Measurements from ENCODE around the gene WSCD2. TPM values are rescaled to one million over a fixed set of nuclear protein-coding genes. Genes with fewer than 3 reads are reported as not detected.

Gene WSCD2
- polyA plus RNA-seq, 1 of the 3 experiments (the other 2 are of a cell fraction), result 0.03 TPM

DNA sequence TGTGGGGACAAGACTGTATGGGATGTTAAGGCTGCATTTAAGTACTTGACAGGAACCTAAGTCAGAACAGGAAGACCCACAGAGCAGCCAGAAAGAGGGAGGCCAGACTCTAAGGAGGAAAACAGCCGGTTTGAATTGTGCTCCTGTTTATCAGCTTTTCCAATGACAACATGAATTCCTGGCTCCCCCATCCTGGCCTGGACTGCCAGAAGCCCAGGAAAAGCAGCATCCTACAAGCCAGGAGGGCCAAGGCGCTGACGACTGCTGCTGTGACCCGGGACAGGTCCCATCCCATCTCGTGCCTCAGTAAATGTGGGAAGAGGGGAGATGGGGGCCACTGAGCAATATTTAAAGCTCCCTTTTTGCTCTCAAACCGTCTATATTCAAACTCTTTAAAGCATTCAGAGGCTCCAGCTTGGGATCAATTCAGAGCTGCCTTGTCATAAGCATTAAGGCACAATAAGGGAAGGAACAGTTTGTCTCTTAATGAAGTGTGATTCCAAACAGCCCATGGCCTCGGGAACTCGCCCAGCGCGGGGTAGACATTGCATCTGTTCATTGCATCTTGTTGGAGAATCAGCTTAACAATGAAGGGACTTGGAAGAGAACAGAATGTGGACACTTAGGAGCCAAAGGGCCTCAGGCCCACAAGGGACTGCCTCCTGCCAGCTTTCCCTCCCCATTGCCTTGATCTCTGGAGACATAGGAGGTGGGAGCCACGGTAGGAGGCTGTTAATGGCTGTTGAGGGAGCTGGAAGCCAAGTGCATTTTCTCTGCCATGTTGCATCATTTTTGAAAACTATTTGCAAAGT, 160.5 kb downstream of the WSCD2 start (continued):
- TF ChIP-seq, protein P1, sequence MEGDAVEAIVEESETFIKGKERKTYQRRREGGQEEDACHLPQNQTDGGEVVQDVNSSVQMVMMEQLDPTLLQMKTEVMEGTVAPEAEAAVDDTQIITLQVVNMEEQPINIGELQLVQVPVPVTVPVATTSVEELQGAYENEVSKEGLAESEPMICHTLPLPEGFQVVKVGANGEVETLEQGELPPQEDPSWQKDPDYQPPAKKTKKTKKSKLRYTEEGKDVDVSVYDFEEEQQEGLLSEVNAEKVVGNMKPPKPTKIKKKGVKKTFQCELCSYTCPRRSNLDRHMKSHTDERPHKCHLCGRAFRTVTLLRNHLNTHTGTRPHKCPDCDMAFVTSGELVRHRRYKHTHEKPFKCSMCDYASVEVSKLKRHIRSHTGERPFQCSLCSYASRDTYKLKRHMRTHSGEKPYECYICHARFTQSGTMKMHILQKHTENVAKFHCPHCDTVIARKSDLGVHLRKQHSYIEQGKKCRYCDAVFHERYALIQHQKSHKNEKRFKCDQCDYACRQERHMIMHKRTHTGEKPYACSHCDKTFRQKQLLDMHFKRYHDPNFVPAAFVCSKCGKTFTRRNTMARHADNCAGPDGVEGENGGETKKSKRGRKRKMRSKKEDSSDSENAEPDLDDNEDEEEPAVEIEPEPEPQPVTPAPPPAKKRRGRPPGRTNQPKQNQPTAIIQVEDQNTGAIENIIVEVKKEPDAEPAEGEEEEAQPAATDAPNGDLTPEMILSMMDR (IDR thresholded peaks at IDR 0.05), result no peak

DNA sequence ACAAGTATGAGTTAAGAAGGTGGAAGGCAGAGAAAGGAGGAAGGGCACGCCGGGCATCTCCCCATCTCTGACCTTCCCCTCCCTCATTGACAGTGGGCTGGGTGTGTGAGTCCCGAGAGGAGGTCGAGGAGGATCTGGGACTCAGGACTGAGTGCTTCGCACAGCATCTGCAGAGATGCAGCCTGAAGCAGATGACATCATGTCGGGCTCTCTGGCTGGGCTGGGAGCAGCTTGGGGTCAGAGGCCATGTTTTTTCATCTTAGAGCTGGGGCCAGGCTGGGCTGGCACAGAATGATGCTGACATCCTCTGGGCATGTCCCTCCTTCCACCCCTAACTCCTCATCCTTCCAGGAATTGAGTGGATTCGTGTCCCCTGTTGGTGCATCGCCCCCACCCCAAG, 166.6 kb downstream of the WSCD2 start:
- Histone ChIP-seq H3K4me3 (ENCODE audit: low read depth in 2 of 2, low read length in 1 of 2) (no peak overlapping the region), H3K9me3 (no peaks in the 10 kb centered on the region), H3K36me3 (replicated peaks in 1 of 2; ENCODE audit: control insufficient read depth in 1 of 2, insufficient read depth in 2 of 2, low read length in 1 of 2) (no peaks in the 10 kb centered on the region), H4K20me1 (ENCODE audit: insufficient read depth) (no peaks in the 10 kb centered on the region), H3K4me1 (ENCODE audit: control insufficient read depth in 1 of 2, insufficient read depth in 2 of 2, low read depth in 1 of 2, low read length in 1 of 2) (peaks cover 0 to 35% of the 10 kb centered on the region in 2 experiments; a peak in 2 of 4 replicates), H3K4me2 (no peak overlapping the region), H3F3A (replicated peaks; ENCODE audit: insufficient read depth) (no peaks in the 10 kb centered on the region), H3K79me2 (ENCODE audit: insufficient read depth) (no peaks in the 10 kb centered on the region), H3K9me2 (no peaks in the 10 kb centered on the region), H2AFZ (ENCODE audit: low read depth) (no peak overlapping the region), H3K27ac (ENCODE audit: low read depth in 2 of 2, low read length in 1 of 2) (peak overlapping the region in 1 of 2 experiments; percentile 40; a peak in 1 of 4 replicates), H3K9ac (no peak overlapping the region), H3K27me3 (ENCODE audit: insufficient read depth) (no peaks in the 10 kb centered on the region)
- no peak for DNase-seq
- WGBS (ENCODE audit: low lambda C conversion rate), result 31% methylated on average over 8 of the region's 8 CpGs
- POLR2A ChIA-PET, result no interaction called here
- no peak for TF ChIP-seq FOXJ3 (CRISPR knock-in tag; IDR thresholded peaks at IDR 0.05)
- TF ChIP-seq MEF2A (IDR thresholded peaks at IDR 0.05; ENCODE audit: borderline replicate concordance, low read depth), result no peak
- no peak for TF ChIP-seq EP300 (IDR thresholded peaks at IDR 0.05; ENCODE audit: borderline replicate concordance in 1 of 2, low read depth in 1 of 2, low read length in 1 of 2)
- no peak for TF ChIP-seq NFIC (IDR thresholded peaks at IDR 0.05; ENCODE audit: borderline replicate concordance)
- TF ChIP-seq TAF1 (IDR thresholded peaks at IDR 0.05; ENCODE audit: borderline replicate concordance, low read depth, low read length), result no peak
- TF ChIP-seq, protein P2, sequence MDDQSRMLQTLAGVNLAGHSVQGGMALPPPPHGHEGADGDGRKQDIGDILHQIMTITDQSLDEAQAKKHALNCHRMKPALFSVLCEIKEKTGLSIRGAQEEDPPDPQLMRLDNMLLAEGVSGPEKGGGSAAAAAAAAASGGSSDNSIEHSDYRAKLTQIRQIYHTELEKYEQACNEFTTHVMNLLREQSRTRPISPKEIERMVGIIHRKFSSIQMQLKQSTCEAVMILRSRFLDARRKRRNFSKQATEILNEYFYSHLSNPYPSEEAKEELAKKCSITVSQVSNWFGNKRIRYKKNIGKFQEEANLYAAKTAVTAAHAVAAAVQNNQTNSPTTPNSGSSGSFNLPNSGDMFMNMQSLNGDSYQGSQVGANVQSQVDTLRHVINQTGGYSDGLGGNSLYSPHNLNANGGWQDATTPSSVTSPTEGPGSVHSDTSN (IDR thresholded peaks at IDR 0.05), result no peak
- TF ChIP-seq SIN3A (IDR thresholded peaks at IDR 0.05; ENCODE audit: borderline replicate concordance, low read depth, low read length), result no peak
- no peak for TF ChIP-seq RCOR1 (IDR thresholded peaks at IDR 0.05; ENCODE audit: low read length)
- TF ChIP-seq TEAD4 (IDR thresholded peaks at IDR 0.05; ENCODE audit: borderline replicate concordance, insufficient read depth), result no peak
- TF ChIP-seq CHD2 (IDR thresholded peaks at IDR 0.05; ENCODE audit: low read length, partially characterized antibody), result no peak
- CTCF ChIA-PET, result interaction anchor here (0.7 to 1.3 kb wide), 2 partner anchors 23 to 58 kb away, joined by 3 read pairs; no protein-coding TSS in a partner anchor

DNA sequence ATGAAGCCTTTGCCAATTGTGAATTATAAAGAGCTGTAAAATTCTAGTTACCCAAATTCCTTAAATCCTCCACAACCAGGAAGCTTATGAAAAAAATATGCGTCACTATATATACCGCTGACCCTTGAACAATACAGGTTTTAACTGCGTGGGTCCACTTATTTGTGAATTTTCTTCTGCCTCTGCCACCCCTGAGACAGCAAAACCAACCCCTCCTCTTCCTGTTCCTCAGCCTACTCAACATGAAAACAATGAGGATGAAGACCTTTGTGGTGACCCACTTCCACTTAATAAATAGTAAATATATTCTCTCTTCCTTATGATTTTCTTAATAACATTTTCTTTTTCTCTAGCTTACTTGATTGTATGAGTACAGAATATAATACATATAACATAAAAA, 167.9 kb downstream of the WSCD2 start:
- Histone ChIP-seq H3K27me3 (ENCODE audit: insufficient read depth) (no peaks in the 10 kb centered on the region), H3K36me3 (replicated peaks in 1 of 2; ENCODE audit: control insufficient read depth in 1 of 2, insufficient read depth in 2 of 2, low read length in 1 of 2) (no peaks in the 10 kb centered on the region), H3K4me3 (ENCODE audit: low read depth in 2 of 2, low read length in 1 of 2) (no peak overlapping the region), H3K27ac (ENCODE audit: low read depth in 2 of 2, low read length in 1 of 2) (no peak overlapping the region), H3K79me2 (ENCODE audit: insufficient read depth) (no peaks in the 10 kb centered on the region), H3F3A (replicated peaks; ENCODE audit: insufficient read depth) (no peaks in the 10 kb centered on the region), H3K9me3 (no peaks in the 10 kb centered on the region), H3K4me1 (ENCODE audit: control insufficient read depth in 1 of 2, insufficient read depth in 2 of 2, low read depth in 1 of 2, low read length in 1 of 2) (peaks cover 0 to 37% of the 10 kb centered on the region in 2 experiments; a peak in 2 of 4 replicates), H4K20me1 (ENCODE audit: insufficient read depth) (no peaks in the 10 kb centered on the region), H3K9ac (no peak overlapping the region), H3K9me2 (no peaks in the 10 kb centered on the region), H3K4me2 (no peak overlapping the region), H2AFZ (ENCODE audit: low read depth) (no peak overlapping the region)
- ChIA-PET CTCF (interaction anchor here (1.3 to 1.6 kb wide), 3 partner anchors 11 to 216 kb away, joined by 3 read pairs; no protein-coding TSS in a partner anchor), POLR2A (no interaction called here)
- no peak for DNase-seq
- WGBS (ENCODE audit: low lambda C conversion rate), result 58% methylated on average over 3 of the region's 3 CpGs
- TF ChIP-seq, protein P1 (IDR thresholded peaks at IDR 0.05), result no peak
- TF ChIP-seq, protein P3, sequence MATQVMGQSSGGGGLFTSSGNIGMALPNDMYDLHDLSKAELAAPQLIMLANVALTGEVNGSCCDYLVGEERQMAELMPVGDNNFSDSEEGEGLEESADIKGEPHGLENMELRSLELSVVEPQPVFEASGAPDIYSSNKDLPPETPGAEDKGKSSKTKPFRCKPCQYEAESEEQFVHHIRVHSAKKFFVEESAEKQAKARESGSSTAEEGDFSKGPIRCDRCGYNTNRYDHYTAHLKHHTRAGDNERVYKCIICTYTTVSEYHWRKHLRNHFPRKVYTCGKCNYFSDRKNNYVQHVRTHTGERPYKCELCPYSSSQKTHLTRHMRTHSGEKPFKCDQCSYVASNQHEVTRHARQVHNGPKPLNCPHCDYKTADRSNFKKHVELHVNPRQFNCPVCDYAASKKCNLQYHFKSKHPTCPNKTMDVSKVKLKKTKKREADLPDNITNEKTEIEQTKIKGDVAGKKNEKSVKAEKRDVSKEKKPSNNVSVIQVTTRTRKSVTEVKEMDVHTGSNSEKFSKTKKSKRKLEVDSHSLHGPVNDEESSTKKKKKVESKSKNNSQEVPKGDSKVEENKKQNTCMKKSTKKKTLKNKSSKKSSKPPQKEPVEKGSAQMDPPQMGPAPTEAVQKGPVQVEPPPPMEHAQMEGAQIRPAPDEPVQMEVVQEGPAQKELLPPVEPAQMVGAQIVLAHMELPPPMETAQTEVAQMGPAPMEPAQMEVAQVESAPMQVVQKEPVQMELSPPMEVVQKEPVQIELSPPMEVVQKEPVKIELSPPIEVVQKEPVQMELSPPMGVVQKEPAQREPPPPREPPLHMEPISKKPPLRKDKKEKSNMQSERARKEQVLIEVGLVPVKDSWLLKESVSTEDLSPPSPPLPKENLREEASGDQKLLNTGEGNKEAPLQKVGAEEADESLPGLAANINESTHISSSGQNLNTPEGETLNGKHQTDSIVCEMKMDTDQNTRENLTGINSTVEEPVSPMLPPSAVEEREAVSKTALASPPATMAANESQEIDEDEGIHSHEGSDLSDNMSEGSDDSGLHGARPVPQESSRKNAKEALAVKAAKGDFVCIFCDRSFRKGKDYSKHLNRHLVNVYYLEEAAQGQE (IDR thresholded peaks at IDR 0.05; ENCODE audit: low read depth, low read length), result no peak
- TF ChIP-seq NRF1 (IDR thresholded peaks at IDR 0.05; ENCODE audit: low read depth, low read length), result no peak
- no peak for TF ChIP-seq RCOR1 (IDR thresholded peaks at IDR 0.05; ENCODE audit: low read length)

All from SK-N-SH (cell line).